Body of pancreas (tissue), 4 donors: ENCODE measurements around the gene CCL20.

ENCODE experiments used
- CTCF ChIP-seq, 7 experiments: fragments of 450-650 bp in 4 of 7; fragments of 200-600 bp in 3 of 7; sonication (generic) in 3 of 7; IDR thresholded peaks; one replicate each; pipeline ENCODE4 v1.5.1; 2016 to 2019; ENCODE audit warnings: antibody characterized with exemption in 7 of 7
- POLR2A ChIP-seq, 3 donors: fragments of 450-650 bp; IDR thresholded peaks; one replicate each; pipeline ENCODE4 v1.6.1; 2016; ENCODE audit warnings: antibody characterized with exemption in 3 of 3, mild to moderate bottlenecking in 2 of 3

GRCh38 chr2:227827143-227827542 is 13.5 kb downstream of the CCL20 start:
- TF ChIP-seq CTCF (IDR thresholded peaks at IDR 0.05) (no peak), POLR2A (IDR thresholded peaks at IDR 0.05) (no peak)
